HepG2 (cell line): ENCODE results near the gene CCDC50. TPM values are rescaled to one million over a fixed set of nuclear protein-coding genes. Genes with fewer than 3 reads are reported as not detected.

Experiments used
- ATAC-seq: fragments of 200-7000 bp; cut with Tn5 transposase; 3 replicates; pipeline ENCODE4 v1.9.1; 2020; ENCODE audit warnings: mild to moderate bottlenecking, moderate library complexity
- BruUV-seq: library from RNA; stranded (reverse); fragments of 400-500 nt; replicated peaks from 2 replicates; lab custom pipeline; 2021; lab: Mats Ljungman, UMichigan
- CTCF ChIA-PET: fragments of 300-600 bp; formaldehyde crosslinking; extraction: SDS; loops from one replicate; lab custom pipeline; 2021; ENCODE audit warnings: low total read pairs, inconsistent platforms, low intra/inter-chr PET ratio; lab: Yijun Ruan, JAX
- POLR2A ChIA-PET: fragments of 350-600 bp; sonication (Branson Sonifier 250); formaldehyde crosslinking; loops from one replicate; lab custom pipeline; 2020; ENCODE audit warnings: antibody characterized with exemption, inconsistent platforms; lab: Yijun Ruan, JAX
- DNase-seq: peaks from one replicate; pipeline ENCODE4 v3.0.0-alpha.2; 2015; ENCODE audit warnings: low spot score
- FAIRE-seq: peaks from 3 replicates; lab custom pipeline; 2011; peaks lifted over from hg19 to GRCh38; lab: Jason Lieb, UNC
- H2AFZ ChIP-seq: one replicate; pipeline ENCODE4 v1.6.1; 2011; ENCODE audit warnings: low read length, inconsistent platforms
- H3K27ac ChIP-seq: fragments of 300-600 bp; 3 replicates; pipeline ENCODE4 v1.8.0; 2011; ENCODE audit warnings: mixed run types, mild to moderate bottlenecking, mixed read lengths, low read length, inconsistent platforms; ENCODE audit not compliant: insufficient read depth; ENCODE audit errors: extremely low read length
- H3K27me3 ChIP-seq, 2 experiments: fragments of 200-600 bp in 1 of 2; 2 replicates in 1 of 2; 3 replicates in 1 of 2; pipeline versions ENCODE4 v1.6.0 to v1.8.0; 2011; ENCODE audit warnings: low read length in 2 of 2, mild to moderate bottlenecking in 2 of 2, moderate library complexity in 2 of 2, inconsistent platforms in 1 of 2; ENCODE audit not compliant: insufficient read depth in 2 of 2, control insufficient read depth in 1 of 2
- H3K36me3 ChIP-seq, 2 experiments: fragments of 200-600 bp in 1 of 2; replicated peaks in 1 of 2; 2 replicates in 1 of 2; 3 replicates in 1 of 2; pipeline versions ENCODE4 v1.5.1 to v1.8.0; 2011; ENCODE audit warnings: low read length in 2 of 2, inconsistent platforms in 1 of 2; ENCODE audit not compliant: insufficient read depth in 2 of 2, control insufficient read depth in 1 of 2
- H3K4me1 ChIP-seq: 2 replicates; pipeline ENCODE4 v1.5.1; 2012; ENCODE audit warnings: low read length, inconsistent platforms; ENCODE audit not compliant: insufficient read depth
- H3K4me2 ChIP-seq: 2 replicates; pipeline ENCODE4 v1.6.0; 2011; ENCODE audit warnings: low read depth, low read length, inconsistent platforms
- H3K4me3 ChIP-seq, 3 experiments: fragments of 200-600 bp in 1 of 3; sonication (generic), shearing (Covaris generic) in 1 of 3; replicated peaks in 1 of 3; 2 replicates each; pipeline ENCODE4 v1.5.1; 2011 to 2016; ENCODE audit warnings: low read length in 3 of 3, inconsistent platforms in 2 of 3, low read depth in 2 of 3, mild to moderate bottlenecking in 2 of 3, control low read depth in 1 of 3, mixed read lengths in 1 of 3; ENCODE audit not compliant: insufficient read depth in 1 of 3
- H3K79me2 ChIP-seq: one replicate; pipeline ENCODE4 v1.6.1; 2011; ENCODE audit warnings: low read length, inconsistent platforms; ENCODE audit not compliant: insufficient read depth
- H3K9ac ChIP-seq: 2 replicates; pipeline ENCODE4 v1.6.0; 2011; ENCODE audit warnings: mild to moderate bottlenecking, low read depth, low read length, inconsistent platforms; ENCODE audit not compliant: insufficient read depth
- H3K9me3 ChIP-seq: 2 replicates; pipeline ENCODE4 v1.5.1; 2012; ENCODE audit warnings: mild to moderate bottlenecking, low read length
- H4K20me1 ChIP-seq: 2 replicates; pipeline ENCODE4 v1.6.0; 2011; ENCODE audit warnings: inconsistent platforms, mild to moderate bottlenecking, low read length, moderate library complexity; ENCODE audit not compliant: insufficient read depth
- ATAD3A ChIP-seq: sonication (generic); formaldehyde crosslinking; IDR thresholded peaks from 2 replicates; pipeline ENCODE4 v1.4.0; 2020; ENCODE audit warnings: missing genetic modification reagents
- GMEB2 ChIP-seq: IDR thresholded peaks from 2 replicates; pipeline ENCODE4 v1.6.1; 2016; ENCODE audit warnings: missing biosample characterization, missing genetic modification reagents, low read depth
- HNRNPK ChIP-seq: fragments of 200-400 bp; formaldehyde crosslinking; IDR thresholded peaks from 2 replicates; pipeline ENCODE4 v1.6.1; 2018; ENCODE audit warnings: low read length, low read depth, moderate library complexity, mild to moderate bottlenecking; ENCODE audit not compliant: poor library complexity, severe bottlenecking
- NFKB2 ChIP-seq: sonication (generic); formaldehyde crosslinking; IDR thresholded peaks from 2 replicates; pipeline ENCODE4 v1.4.0; 2020; ENCODE audit warnings: missing genetic modification reagents, borderline replicate concordance
- NRL ChIP-seq: sonication (generic); formaldehyde crosslinking; IDR thresholded peaks from 2 replicates; pipeline ENCODE4 v1.5.0; 2020; ENCODE audit warnings: missing genetic modification reagents, mild to moderate bottlenecking, moderate library complexity, borderline replicate concordance
- PCBP1 ChIP-seq: fragments of 200-400 bp; formaldehyde crosslinking; IDR thresholded peaks from 2 replicates; pipeline ENCODE4 v1.6.1; 2017; ENCODE audit warnings: mild to moderate bottlenecking, low read depth, low read length, borderline replicate concordance
- SOX6 ChIP-seq, 2 experiments: fragments of 450-650 bp in 1 of 2; sonication (generic) in 1 of 2; formaldehyde crosslinking in 1 of 2; IDR thresholded peaks; 2 replicates each; pipeline versions ENCODE4 v1.4.0 to v1.6.1; 2017 to 2020; ENCODE audit warnings: antibody characterized with exemption in 1 of 2, mild to moderate bottlenecking in 1 of 2, missing genetic modification reagents in 1 of 2
- ZFP36L2 ChIP-seq: sonication (generic); formaldehyde crosslinking; IDR thresholded peaks from 2 replicates; pipeline ENCODE4 v1.4.0; 2020; ENCODE audit warnings: missing genetic modification reagents
- ZNF205 ChIP-seq: IDR thresholded peaks from 2 replicates; pipeline ENCODE4 v1.6.1; 2018; ENCODE audit warnings: missing biosample characterization, missing genetic modification reagents
- ZNF572 ChIP-seq: sonication (generic); formaldehyde crosslinking; IDR thresholded peaks from 2 replicates; pipeline ENCODE4 v1.5.1; 2020; ENCODE audit warnings: mild to moderate bottlenecking, missing genetic modification reagents
- ZNF709 ChIP-seq: sonication (generic); formaldehyde crosslinking; IDR thresholded peaks from 2 replicates; pipeline ENCODE4 v1.5.0; 2020; ENCODE audit warnings: mild to moderate bottlenecking, missing genetic modification reagents
- ZNF724P ChIP-seq: sonication (generic); formaldehyde crosslinking; IDR thresholded peaks from 2 replicates; pipeline ENCODE4 v1.8.0; 2022; ENCODE audit warnings: missing genetic modification reagents, borderline replicate concordance
- WGBS: methylation state at CpG from one replicate; pipeline ENCODE4 v1.1.6; 2017; ENCODE audit warnings: low lambda C conversion rate; 5-methylcytosine and 5-hydroxymethylcytosine counted together
- in situ Hi-C: cut with HindIII; loops from 2 replicates; pipeline ENCODE4 v1.10.0; 2017; ENCODE audit warnings: low pct_unique_long_range_greater_than_20kb; ENCODE audit not compliant: extremely low pct_ligation_motif_present
- intact Hi-C: fragments of 100-400 bp; cut with micrococcal nuclease; formaldehyde crosslinking; loops from one replicate; pipeline ENCODE4 v1.10.0; 2022; ENCODE audit not compliant: unreplicated experiment
- polyA plus RNA-seq, 8 experiments: library from polyadenylated mRNA; depleted of rRNA in 3 of 8; stranded (reverse) in 7 of 8; unstranded in 1 of 8; fragments of >200 nt; fragmentation: Illumina TruSeq in 4 of 8; extraction: Trizol in 4 of 8; gene quantifications; 2 replicates each; pipeline versions ENCODE4 v1.2.1 to v1.2.3, GENCODE V29; 2011 to 2016; ENCODE audit warnings: low read depth in 4 of 8, missing spikeins in 1 of 8, mixed read lengths in 1 of 8; ENCODE audit not compliant: insufficient read depth in 1 of 8
- total RNA-seq, 5 experiments: library from RNA; depleted of rRNA; stranded (reverse); fragments of >200 nt; fragmentation: Illumina TruSeq; extraction: Trizol; gene quantifications; 2 replicates each; pipeline ENCODE4 v1.2.3, GENCODE V29; 2016; ENCODE audit warnings: low read depth in 1 of 5
- TF ChIP-seq, protein P1 (sequence below): sonication (generic); formaldehyde crosslinking; IDR thresholded peaks from 2 replicates; pipeline ENCODE4 v1.8.0; 2022; ENCODE audit warnings: low read depth, missing genetic modification reagents

Gene CCDC50
- total and polyA plus RNA-seq, 2 of the 13 experiments (the other 11 are each of a cell fraction or from before 2014, with no cell fraction given) = 47.6 to 66.4 TPM

DNA sequence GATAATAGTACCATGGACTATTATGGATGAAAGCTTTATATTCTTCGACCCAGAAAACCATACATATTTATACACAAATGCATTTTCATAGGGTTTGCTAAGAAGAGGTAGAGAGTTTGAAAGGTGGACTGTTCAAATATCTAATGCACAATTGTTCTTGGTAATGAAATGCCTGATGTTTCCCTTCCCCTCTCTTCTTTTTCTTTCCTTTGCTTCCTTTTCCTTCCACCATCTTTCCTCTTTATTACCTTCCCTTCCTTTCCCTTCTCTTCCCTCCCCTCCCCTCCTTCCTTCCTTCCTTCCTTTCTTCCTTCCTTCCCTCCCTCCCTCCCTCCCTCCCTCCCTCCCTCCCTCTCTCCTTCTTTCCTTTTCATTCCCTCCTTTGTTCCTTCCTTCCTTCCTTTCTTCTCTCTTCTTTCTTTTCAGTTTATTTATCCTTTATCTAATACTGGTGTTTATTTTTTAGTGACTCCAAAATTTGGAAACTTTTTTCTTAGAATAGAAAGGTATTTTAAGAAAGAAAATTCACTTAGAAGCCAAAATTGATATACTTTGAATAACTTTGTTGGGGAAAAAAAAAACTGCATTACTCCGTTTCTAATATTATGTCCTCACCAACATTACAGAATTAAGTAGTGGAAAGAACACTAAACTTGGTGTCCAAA lies 109.1 kb downstream of the CCDC50 start:
- H3K27me3 ChIP-seq = no peaks in the 10 kb centered on the region; a peak in 1 of 5 replicates
- H2AFZ ChIP-seq = no peak overlapping the region
- DNase-seq (no peak), FAIRE-seq (no peak), ATAC-seq (no peak)
- H3K36me3 ChIP-seq = no peaks in the 10 kb centered on the region
- no peaks in the 10 kb centered on the region for H3K4me1 ChIP-seq
- 2% methylated on average over 2 of the region's 2 CpGs for WGBS
- in situ Hi-C loops (no loop called here), intact Hi-C loops (no loop called here)
- no peaks in the 10 kb centered on the region for H4K20me1 ChIP-seq
- H3K4me2 ChIP-seq = no peak overlapping the region
- POLR2A ChIA-PET = no interaction called here
- H3K4me3 ChIP-seq = no peak overlapping the region
- no peaks in the 10 kb centered on the region for H3K79me2 ChIP-seq
- TF ChIP-seq HNRNPK (peak; percentile 93), NFKB2 (CRISPR knock-in tag) (no peak), ZNF205 (CRISPR knock-in tag) (no peak), SOX6 (IDR thresholded peaks at IDR 0.05) (no peak), SOX6 (CRISPR knock-in tag; IDR thresholded peaks at IDR 0.05) (no peak), ATAD3A (CRISPR knock-in tag) (no peak), PCBP1 (0 out of 2 replicates have a peak, but pooled peaks have one; percentile 39), ZFP36L2 (CRISPR knock-in tag) (no peak), GMEB2 (CRISPR knock-in tag) (no peak), NRL (CRISPR knock-in tag) (no peak), ZNF724P (CRISPR knock-in tag) (no peak), ZNF572 (no peak), ZNF709 (CRISPR knock-in tag) (no peak)
- TF ChIP-seq, protein P1, sequence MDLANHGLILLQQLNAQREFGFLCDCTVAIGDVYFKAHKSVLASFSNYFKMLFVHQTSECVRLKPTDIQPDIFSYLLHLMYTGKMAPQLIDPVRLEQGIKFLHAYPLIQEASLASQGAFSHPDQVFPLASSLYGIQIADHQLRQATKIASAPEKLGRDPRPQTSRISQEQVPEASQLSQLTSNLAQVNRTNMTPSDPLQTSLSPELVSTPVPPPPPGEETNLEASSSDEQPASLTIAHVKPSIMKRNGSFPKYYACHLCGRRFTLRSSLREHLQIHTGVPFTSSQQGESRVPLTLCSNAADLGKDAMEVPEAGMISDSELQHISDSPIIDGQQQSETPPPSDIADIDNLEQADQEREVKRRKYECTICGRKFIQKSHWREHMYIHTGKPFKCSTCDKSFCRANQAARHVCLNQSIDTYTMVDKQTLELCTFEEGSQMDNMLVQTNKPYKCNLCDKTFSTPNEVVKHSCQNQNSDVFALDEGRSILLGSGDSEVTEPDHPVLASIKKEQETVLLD (CRISPR knock-in tag) = no peak
- no peaks in the 10 kb centered on the region for H3K9me3 ChIP-seq
- no TSS peak for BruUV-seq
- CTCF ChIA-PET = no interaction called here
- H3K9ac ChIP-seq = no peak overlapping the region
- no peak overlapping the region for H3K27ac ChIP-seq
